ENCODE measurements around the gene ZCCHC4. TPM values are rescaled to one million over a fixed set of nuclear protein-coding genes. Genes with fewer than 3 reads are reported as not detected.
A peak's percentile ranks its signal among the peaks of the same experiment; 100 is the strongest.

Gene ZCCHC4
- total RNA-seq, 1 donor from 2014 or later, result 10.2 TPM

DNA sequence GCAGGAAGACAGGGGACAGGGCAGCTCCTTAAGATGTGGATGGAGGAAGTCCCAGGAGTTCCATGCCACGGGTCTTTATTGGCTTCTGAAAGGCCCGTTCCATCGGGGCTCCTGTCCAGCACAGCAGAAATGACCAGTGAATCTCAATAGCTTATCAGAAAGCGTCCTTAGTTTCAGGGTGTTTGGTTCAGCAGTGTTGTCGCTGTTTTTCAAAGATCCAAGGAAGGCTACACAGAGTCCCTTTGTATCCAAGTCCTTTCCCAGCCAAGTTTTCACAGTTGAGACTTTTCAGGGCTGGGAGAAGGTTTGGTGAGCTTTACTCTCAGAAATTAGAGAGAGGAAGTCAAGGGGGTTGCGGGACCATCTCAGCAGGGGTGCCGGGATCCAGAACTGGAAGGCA is 5.0 kb upstream of the ZCCHC4 start:
- H3K27ac ChIP-seq (ENCODE audit: low read depth, low read length), result no peak overlapping the region
- no peak overlapping the region for H3K4me2 ChIP-seq (ENCODE audit: low read length)
- H2AFZ ChIP-seq (ENCODE audit: low read depth, low read length), result peak overlapping the region; percentile 40
- no peaks in the 10 kb centered on the region for H3K9me3 ChIP-seq (ENCODE audit: insufficient read depth, low read depth, low read length)
- H3K4me1 Mint-ChIP-seq (ENCODE audit: low read depth, unreplicated experiment), result peaks cover 14% of the 10 kb centered on the region
- no peak overlapping the region for H3K4me3 ChIP-seq (ENCODE audit: insufficient read depth, low read depth, low read length)
- H3K4me3 Mint-ChIP-seq (ENCODE audit: unreplicated experiment), result no peak overlapping the region
- no peaks in the 10 kb centered on the region for H3K79me2 ChIP-seq (ENCODE audit: insufficient read depth, low read length)
- no peak overlapping the region for H3K27ac Mint-ChIP-seq (ENCODE audit: unreplicated experiment)
- no peaks in the 10 kb centered on the region for H3K36me3 Mint-ChIP-seq (ENCODE audit: low read depth, unreplicated experiment)
- H3K27me3 ChIP-seq (ENCODE audit: insufficient read depth, low read length), result no peaks in the 10 kb centered on the region
- no peaks in the 10 kb centered on the region for H4K20me1 ChIP-seq (ENCODE audit: insufficient read depth, low read length)
- no peaks in the 10 kb centered on the region for H3K27me3 Mint-ChIP-seq (ENCODE audit: low read depth, unreplicated experiment)
- peaks cover 11% of the 10 kb centered on the region for H3K4me1 ChIP-seq (ENCODE audit: insufficient read depth, low read length)
- no peaks in the 10 kb centered on the region for H3K9me3 Mint-ChIP-seq (ENCODE audit: unreplicated experiment)
- DNase-seq (ENCODE audit: low read depth), result no peak
- no peaks in the 10 kb centered on the region for H3K36me3 ChIP-seq (ENCODE audit: insufficient read depth, low read length)
- no peak overlapping the region for H3K9ac ChIP-seq (ENCODE audit: low read length)
- no peak for FAIRE-seq
- TF ChIP-seq, protein P1, sequence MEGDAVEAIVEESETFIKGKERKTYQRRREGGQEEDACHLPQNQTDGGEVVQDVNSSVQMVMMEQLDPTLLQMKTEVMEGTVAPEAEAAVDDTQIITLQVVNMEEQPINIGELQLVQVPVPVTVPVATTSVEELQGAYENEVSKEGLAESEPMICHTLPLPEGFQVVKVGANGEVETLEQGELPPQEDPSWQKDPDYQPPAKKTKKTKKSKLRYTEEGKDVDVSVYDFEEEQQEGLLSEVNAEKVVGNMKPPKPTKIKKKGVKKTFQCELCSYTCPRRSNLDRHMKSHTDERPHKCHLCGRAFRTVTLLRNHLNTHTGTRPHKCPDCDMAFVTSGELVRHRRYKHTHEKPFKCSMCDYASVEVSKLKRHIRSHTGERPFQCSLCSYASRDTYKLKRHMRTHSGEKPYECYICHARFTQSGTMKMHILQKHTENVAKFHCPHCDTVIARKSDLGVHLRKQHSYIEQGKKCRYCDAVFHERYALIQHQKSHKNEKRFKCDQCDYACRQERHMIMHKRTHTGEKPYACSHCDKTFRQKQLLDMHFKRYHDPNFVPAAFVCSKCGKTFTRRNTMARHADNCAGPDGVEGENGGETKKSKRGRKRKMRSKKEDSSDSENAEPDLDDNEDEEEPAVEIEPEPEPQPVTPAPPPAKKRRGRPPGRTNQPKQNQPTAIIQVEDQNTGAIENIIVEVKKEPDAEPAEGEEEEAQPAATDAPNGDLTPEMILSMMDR (IDR thresholded peaks at IDR 0.05; ENCODE audit: insufficient read depth, low read depth, low read length), result no peak
- TF ChIP-seq EZH2 (IDR thresholded peaks at IDR 0.05; ENCODE audit: insufficient read depth, low read length), result no peak

DNA sequence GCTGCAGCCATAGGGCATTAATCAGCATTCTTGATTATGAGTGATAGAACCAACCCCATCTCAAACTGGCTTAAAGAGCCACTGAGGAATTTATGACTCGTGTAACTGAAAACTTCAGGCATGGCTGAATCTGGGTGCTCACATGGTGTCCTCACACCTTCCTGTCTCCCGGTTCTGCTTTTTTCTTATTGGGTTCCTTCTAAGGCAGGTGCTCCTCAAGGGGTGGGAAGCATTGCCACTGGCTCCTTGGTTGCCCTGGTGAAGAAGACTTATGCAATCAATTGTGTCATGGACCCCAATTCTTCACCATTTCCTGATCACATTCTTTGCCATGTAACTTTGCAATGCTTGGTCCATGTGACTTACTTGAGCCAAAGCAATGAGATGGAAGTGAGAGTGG is 4.3 kb upstream of the ZCCHC4 start:
- no peaks in the 10 kb centered on the region for H3K36me3 ChIP-seq (ENCODE audit: insufficient read depth, low read length)
- H3K4me1 ChIP-seq (ENCODE audit: insufficient read depth, low read length), result peaks cover 12% of the 10 kb centered on the region
- FAIRE-seq (no peak), DNase-seq (ENCODE audit: low read depth) (no peak)
- Mint-ChIP-seq H3K27me3 (ENCODE audit: low read depth, unreplicated experiment) (no peaks in the 10 kb centered on the region), H3K4me3 (ENCODE audit: unreplicated experiment) (no peak overlapping the region), H3K36me3 (ENCODE audit: low read depth, unreplicated experiment) (no peaks in the 10 kb centered on the region), H3K9me3 (ENCODE audit: unreplicated experiment) (no peaks in the 10 kb centered on the region), H3K27ac (ENCODE audit: unreplicated experiment) (peak overlapping the region; percentile 29), H3K4me1 (ENCODE audit: low read depth, unreplicated experiment) (peaks cover 14% of the 10 kb centered on the region)
- no peaks in the 10 kb centered on the region for H3K9me3 ChIP-seq (ENCODE audit: insufficient read depth, low read depth, low read length)
- H2AFZ ChIP-seq (ENCODE audit: low read depth, low read length), result peak overlapping the region; percentile 40
- no peak overlapping the region for H3K4me2 ChIP-seq (ENCODE audit: low read length)
- no peaks in the 10 kb centered on the region for H3K79me2 ChIP-seq (ENCODE audit: insufficient read depth, low read length)
- no peaks in the 10 kb centered on the region for H3K27me3 ChIP-seq (ENCODE audit: insufficient read depth, low read length)
- TF ChIP-seq, protein P1 (IDR thresholded peaks at IDR 0.05; ENCODE audit: insufficient read depth, low read depth, low read length), result no peak
- TF ChIP-seq EZH2 (IDR thresholded peaks at IDR 0.05; ENCODE audit: insufficient read depth, low read length), result no peak
- no peak overlapping the region for H3K4me3 ChIP-seq (ENCODE audit: insufficient read depth, low read depth, low read length)
- H4K20me1 ChIP-seq (ENCODE audit: insufficient read depth, low read length), result no peaks in the 10 kb centered on the region
- H3K9ac ChIP-seq (ENCODE audit: low read length), result no peak overlapping the region
- H3K27ac ChIP-seq (ENCODE audit: low read depth, low read length), result no peak overlapping the region

- Histone ChIP-seq H3K4me3 (ENCODE audit: insufficient read depth, low read depth, low read length) (no peak overlapping the region), H3K79me2 (ENCODE audit: insufficient read depth, low read length) (no peaks in the 10 kb centered on the region), H2AFZ (ENCODE audit: low read depth, low read length) (no peak overlapping the region), H3K4me2 (ENCODE audit: low read length) (no peak overlapping the region), H3K27me3 (ENCODE audit: insufficient read depth, low read length) (no peaks in the 10 kb centered on the region), H3K9me3 (ENCODE audit: insufficient read depth, low read depth, low read length) (no peaks in the 10 kb centered on the region), H3K4me1 (ENCODE audit: insufficient read depth, low read length) (peaks cover 17% of the 10 kb centered on the region), H3K9ac (ENCODE audit: low read length) (no peak overlapping the region), H4K20me1 (ENCODE audit: insufficient read depth, low read length) (no peaks in the 10 kb centered on the region), H3K27ac (ENCODE audit: low read depth, low read length) (no peak overlapping the region), H3K36me3 (ENCODE audit: insufficient read depth, low read length) (no peaks in the 10 kb centered on the region)
- no peaks in the 10 kb centered on the region for H3K27me3 Mint-ChIP-seq (ENCODE audit: low read depth, unreplicated experiment)
- peak overlapping the region; percentile 29 for H3K27ac Mint-ChIP-seq (ENCODE audit: unreplicated experiment)
- H3K36me3 Mint-ChIP-seq (ENCODE audit: low read depth, unreplicated experiment), result no peaks in the 10 kb centered on the region
- no peaks in the 10 kb centered on the region for H3K9me3 Mint-ChIP-seq (ENCODE audit: unreplicated experiment)
- no peak overlapping the region for H3K4me3 Mint-ChIP-seq (ENCODE audit: unreplicated experiment)
- TF ChIP-seq EZH2 (IDR thresholded peaks at IDR 0.05; ENCODE audit: insufficient read depth, low read length), result no peak
- TF ChIP-seq, protein P1 (IDR thresholded peaks at IDR 0.05; ENCODE audit: insufficient read depth, low read depth, low read length), result no peak
- DNase-seq (ENCODE audit: low read depth), result peak; percentile 33
- peaks cover 17% of the 10 kb centered on the region for H3K4me1 Mint-ChIP-seq (ENCODE audit: low read depth, unreplicated experiment)
- FAIRE-seq, result no peak
Measured at GRCh38 chr4:25308761-25309160, 3.8 kb upstream of the ZCCHC4 start.

All from astrocyte (in vitro differentiated cells and primary cell).